ENCODE results near the gene IARS1. TPM values are rescaled to one million over a fixed set of nuclear protein-coding genes. Genes with fewer than 3 reads are reported as not detected.

IARS1 gene
- total and polyA plus RNA-seq, 2 of the 4 experiments (the other 2 are of a cell fraction), result 85.3 to 414 TPM

GRCh38 chr9:92292338-92293074, 991 bp downstream of the IARS1 start:
- peak overlapping the region; percentile 96; the same call in 1 of the 2 replicates for H2AK5ac ChIP-seq (ENCODE audit: low read depth, low read length)
- peak overlapping the region; percentile 82 for H3K14ac ChIP-seq (replicated peaks; ENCODE audit: low read depth, low read length)
- H3K4me3 ChIP-seq (ENCODE audit: insufficient read depth, low read depth, low read length), result peak overlapping the region; percentile 61
- dilution Hi-C loops (cut with HindIII; ENCODE audit: low sequenced_read_pairs, unreplicated experiment) (no loop called here), in situ Hi-C loops (cut with MboI; ENCODE audit: low sequenced_read_pairs) (loop anchor here (5.0 to 10.0 kb wide), 2 partner anchors 45 to 158 kb away; no protein-coding TSS in a partner anchor), intact Hi-C loops (cut with micrococcal nuclease) (loop anchor here (2.0 kb wide), 1 partner anchor 158 kb away; no protein-coding TSS in a partner anchor)
- H3K4ac ChIP-seq (ENCODE audit: low read depth, low read length), result peak overlapping the region; percentile 91
- peak overlapping the region; percentile 78 for H4K91ac ChIP-seq (ENCODE audit: insufficient read depth, low read depth, low read length)
- H4K20me1 ChIP-seq (ENCODE audit: insufficient read depth, low read length), result peaks cover 31% of the 10 kb centered on the region; the same call in 1 of the 2 replicates
- peak overlapping the region; percentile 92 for H3K23ac ChIP-seq (ENCODE audit: low read depth, low read length)
- H3K27ac ChIP-seq (ENCODE audit: insufficient read depth, low read length), result peak overlapping the region; percentile 41
- no peak overlapping the region for H2BK20ac ChIP-seq (ENCODE audit: low read depth, low read length)
- H2BK5ac ChIP-seq (ENCODE audit: low read depth, low read length, poor library complexity, severe bottlenecking), result peak overlapping the region; percentile 71
- POLR2A ChIA-PET (ENCODE audit: unreplicated experiment), result no interaction called here
- DNase-seq (peak; percentile 24), ATAC-seq (ENCODE audit: low read depth) (no peak)
- peak overlapping the region; percentile 99 for H3K56ac ChIP-seq (ENCODE audit: extremely low read depth, insufficient read depth, low read length)
- peak overlapping the region; percentile 88 for H2AK9ac ChIP-seq (replicated peaks; ENCODE audit: low read depth, low read length, poor library complexity)
- H3K9me1 ChIP-seq (ENCODE audit: insufficient read depth, low read length), result peaks cover 4% of the 10 kb centered on the region
- peak overlapping the region; percentile 87 for H3K9ac ChIP-seq (ENCODE audit: low read depth, low read length)
- H3K9me3 ChIP-seq (ENCODE audit: control insufficient read depth, insufficient read depth, low read length), result no peaks in the 10 kb centered on the region
- BruUV-seq (replicated peaks), result no TSS peak
- H3K36me3 ChIP-seq (ENCODE audit: control insufficient read depth, insufficient read depth, low read length), result peaks cover 7% of the 10 kb centered on the region
- CTCF ChIA-PET, result interaction anchor here (0.8 kb wide), 1 partner anchor 15 kb away, joined by 4 read pairs; no protein-coding TSS in a partner anchor
- H4K5ac ChIP-seq (ENCODE audit: low read depth, low read length), result peak overlapping the region; percentile 24
- H2AFZ ChIP-seq (replicated peaks; ENCODE audit: low read length, poor library complexity), result no peak overlapping the region
- H2BK15ac ChIP-seq (ENCODE audit: low read depth, low read length), result peak overlapping the region; percentile 29; the same call in 2 of the 3 replicates
- peaks cover 0 to 38% of the 10 kb centered on the region in 2 experiments; a peak in 3 of 4 replicates for H3K79me1 ChIP-seq (ENCODE audit: low read depth in 1 of 2, low read length in 2 of 2)
- H3K4me2 ChIP-seq (ENCODE audit: low read depth, low read length), result peak overlapping the region; percentile 99
- WGBS, 2 experiments (ENCODE audit: extremely low coverage in 2 of 2, insufficient read length in 1 of 2), result 47 to 100% methylated on average over 2 to 3 of the region's 8 CpGs
- H3K27me3 ChIP-seq (ENCODE audit: control insufficient read depth, insufficient read depth, low read length), result no peaks in the 10 kb centered on the region
- TF ChIP-seq CEBPB (IDR thresholded peaks at IDR 0.05; ENCODE audit: low read depth, low read length) (0 out of 2 replicates have a peak, but pooled peaks have one; percentile 21), ELK1 (IDR thresholded peaks at IDR 0.05; ENCODE audit: borderline replicate concordance, low read depth, low read length) (no peak)
- peaks cover 6% of the 10 kb centered on the region for H3K4me1 ChIP-seq (ENCODE audit: control insufficient read depth, insufficient read depth, low read length)
- 0 out of 2 replicates have a peak overlapping the region, but pooled peaks have one; percentile 3 for H3K18ac ChIP-seq (ENCODE audit: low read depth, low read length)
- peak overlapping the region; percentile 80 for H2BK120ac ChIP-seq (ENCODE audit: low read depth, low read length)
- H4K8ac ChIP-seq (ENCODE audit: low read depth in 2 of 2, low read length in 2 of 2), result peak overlapping the region in 1 of 2 experiments; percentile 99; a peak in 3 of 4 replicates
